ENCODE measurements around the gene PCNT.
"Not testable (repeated sequence)": the region's sequence is repeated elsewhere in the genome, so short reads cannot be mapped to it uniquely, and the experiment has no call there.

PCNT gene

GRCh38 chr21:46454634-46455390, 130.9 kb downstream of the PCNT start:
- no peak for DNase-seq (ENCODE audit: low spot score)

GRCh38 chr21:46455575-46456385, 131.8 kb downstream of the PCNT start:
- no peak for DNase-seq (ENCODE audit: low spot score)

GRCh38 chr21:46456750-46457149, 132.8 kb downstream of the PCNT start:
- no peak for DNase-seq (ENCODE audit: low spot score)

GRCh38 chr21:46457801-46458314, 133.9 kb downstream of the PCNT start:
- DNase-seq (ENCODE audit: low spot score), result peak; percentile 63

GRCh38 chr21:46458315-46459023, 134.5 kb downstream of the PCNT start, which contains the start of gene DIP2A:
TSS of gene DIP2A (plus strand) at chr21:46458891. CDS start at chr21:46459132, 241 bp downstream.
- DNase-seq (ENCODE audit: low spot score), result peak; percentile 97

- DNase-seq (ENCODE audit: low spot score), result no peak
Observed at GRCh38 chr21:46459024-46459355, 135.0 kb downstream of the PCNT start.

GRCh38 chr21:46459356-46460112, 135.6 kb downstream of the PCNT start:
- DNase-seq (ENCODE audit: low spot score), result peak; percentile 69

GRCh38 chr21:46461909-46462308, 138.0 kb downstream of the PCNT start:
- DNase-seq (ENCODE audit: low spot score), result no peak

- not testable (repeated sequence) for DNase-seq (ENCODE audit: low spot score)
Observed at GRCh38 chr21:46465153-46465552, 141.2 kb downstream of the PCNT start.

- no peak for DNase-seq (ENCODE audit: low spot score)
Observed at GRCh38 chr21:46465651-46466050, 141.7 kb downstream of the PCNT start.

- no peak for DNase-seq (ENCODE audit: low spot score)
Observed at GRCh38 chr21:46468108-46468774, 144.3 kb downstream of the PCNT start.

GRCh38 chr21:46469275-46469674, 145.3 kb downstream of the PCNT start:
- no peak for DNase-seq (ENCODE audit: low spot score)

- DNase-seq (ENCODE audit: low spot score), result no peak
Observed at GRCh38 chr21:46471514-46471913, 147.6 kb downstream of the PCNT start.

- no peak for DNase-seq (ENCODE audit: low spot score)
Observed at GRCh38 chr21:46472246-46472645, 148.3 kb downstream of the PCNT start.

- DNase-seq (ENCODE audit: low spot score), result peak; percentile 8
Observed at GRCh38 chr21:46474382-46474781, 150.4 kb downstream of the PCNT start.

GRCh38 chr21:46475296-46475695, 151.3 kb downstream of the PCNT start:
- DNase-seq (ENCODE audit: low spot score), result no peak

- DNase-seq (ENCODE audit: low spot score), result no peak
Observed at GRCh38 chr21:46477765-46478164, 153.8 kb downstream of the PCNT start.

- no peak for DNase-seq (ENCODE audit: low spot score)
Observed at GRCh38 chr21:46478910-46479309, 155.0 kb downstream of the PCNT start.

GRCh38 chr21:46480466-46480865, 156.5 kb downstream of the PCNT start:
- no peak for DNase-seq (ENCODE audit: low spot score)

GRCh38 chr21:46482225-46482845, 158.4 kb downstream of the PCNT start:
- DNase-seq (ENCODE audit: low spot score), result no peak

- DNase-seq (ENCODE audit: low spot score), result no peak
Observed at GRCh38 chr21:46482846-46483231, 158.9 kb downstream of the PCNT start.
